NCI-H226 (cell line): ENCODE results near the gene ERGIC2.
A peak's percentile ranks its signal among the peaks of the same experiment; 100 is the strongest.
"Not testable (repeated sequence)": the region's sequence is repeated elsewhere in the genome, so short reads cannot be mapped to it uniquely, and the experiment has no call there.

Source experiments
- DNase-seq: peaks from one replicate; pipeline ENCODE4 v3.0.0-alpha.2; 2015

ERGIC2 gene, protein sequence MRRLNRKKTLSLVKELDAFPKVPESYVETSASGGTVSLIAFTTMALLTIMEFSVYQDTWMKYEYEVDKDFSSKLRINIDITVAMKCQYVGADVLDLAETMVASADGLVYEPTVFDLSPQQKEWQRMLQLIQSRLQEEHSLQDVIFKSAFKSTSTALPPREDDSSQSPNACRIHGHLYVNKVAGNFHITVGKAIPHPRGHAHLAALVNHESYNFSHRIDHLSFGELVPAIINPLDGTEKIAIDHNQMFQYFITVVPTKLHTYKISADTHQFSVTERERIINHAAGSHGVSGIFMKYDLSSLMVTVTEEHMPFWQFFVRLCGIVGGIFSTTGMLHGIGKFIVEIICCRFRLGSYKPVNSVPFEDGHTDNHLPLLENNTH

DNA sequence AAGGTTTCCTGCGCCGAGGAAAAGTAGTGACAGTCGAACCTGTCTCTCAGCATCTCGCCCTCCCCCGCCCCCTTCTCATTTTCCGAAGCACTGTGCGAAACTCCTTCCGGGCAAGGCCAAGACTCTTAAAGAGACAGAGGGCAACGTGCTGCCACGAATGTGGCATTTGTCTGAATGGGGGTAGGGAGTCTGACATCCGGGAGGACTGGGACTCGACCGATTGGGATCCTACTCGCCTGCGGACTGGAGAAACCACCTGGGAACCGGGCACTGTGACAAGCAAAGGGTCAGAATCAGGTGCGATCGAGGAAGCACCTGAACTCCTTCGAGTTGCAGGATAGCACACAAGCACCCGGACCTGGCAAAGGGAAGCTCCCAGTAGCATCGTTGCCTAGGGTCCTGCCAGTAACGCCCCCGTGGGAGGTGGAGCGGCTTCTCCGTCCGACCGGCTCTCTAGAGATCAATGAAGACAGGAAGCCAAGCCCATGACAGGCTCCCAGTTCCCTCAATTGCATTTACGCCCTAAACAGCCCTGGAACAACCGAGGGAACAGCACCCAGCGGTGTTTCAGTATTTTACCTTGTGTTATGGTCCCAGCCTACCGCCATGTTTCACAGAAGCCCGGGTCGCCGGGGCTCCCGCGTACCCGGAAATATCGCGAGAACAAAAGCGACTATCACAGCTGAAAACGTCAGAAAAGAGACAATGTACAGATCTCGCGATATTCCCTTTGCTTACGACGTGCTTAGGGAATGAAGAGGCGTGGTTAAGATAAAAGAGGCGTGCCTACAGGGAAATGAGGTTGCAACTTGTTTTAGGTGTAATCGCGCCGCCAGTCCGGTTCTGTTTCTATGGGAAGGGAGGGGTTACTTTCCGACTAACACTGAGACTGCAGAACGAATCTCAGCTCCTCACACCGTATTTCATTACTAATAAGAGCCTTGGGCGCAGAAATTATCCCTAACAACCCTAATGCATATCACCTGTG lies at the start of gene ERGIC2:
Gene ERGIC2 (minus strand): TSS at position 637 of the 988 bp plus-strand sequence. CDS start 9,539 bp downstream, outside the sequence.
- DNase-seq = peak; percentile 94

DNA sequence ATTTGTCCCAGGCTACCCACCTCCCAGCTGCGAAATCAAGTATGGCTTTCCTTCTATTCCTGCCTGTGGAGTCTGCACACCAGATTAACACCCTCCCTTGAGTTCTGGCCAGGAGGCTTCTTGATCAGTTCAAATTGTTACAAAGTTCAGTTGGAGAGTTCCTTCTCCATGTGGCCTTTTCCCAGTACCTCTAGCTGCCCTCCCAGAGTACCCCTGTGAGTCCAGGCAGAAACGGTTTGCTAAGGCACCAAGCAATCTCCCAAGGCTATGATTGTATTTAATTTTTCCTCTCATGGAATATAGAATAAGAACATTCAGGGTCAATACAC lies 49.7 kb upstream of the ERGIC2 start:
- no peak for DNase-seq

DNA sequence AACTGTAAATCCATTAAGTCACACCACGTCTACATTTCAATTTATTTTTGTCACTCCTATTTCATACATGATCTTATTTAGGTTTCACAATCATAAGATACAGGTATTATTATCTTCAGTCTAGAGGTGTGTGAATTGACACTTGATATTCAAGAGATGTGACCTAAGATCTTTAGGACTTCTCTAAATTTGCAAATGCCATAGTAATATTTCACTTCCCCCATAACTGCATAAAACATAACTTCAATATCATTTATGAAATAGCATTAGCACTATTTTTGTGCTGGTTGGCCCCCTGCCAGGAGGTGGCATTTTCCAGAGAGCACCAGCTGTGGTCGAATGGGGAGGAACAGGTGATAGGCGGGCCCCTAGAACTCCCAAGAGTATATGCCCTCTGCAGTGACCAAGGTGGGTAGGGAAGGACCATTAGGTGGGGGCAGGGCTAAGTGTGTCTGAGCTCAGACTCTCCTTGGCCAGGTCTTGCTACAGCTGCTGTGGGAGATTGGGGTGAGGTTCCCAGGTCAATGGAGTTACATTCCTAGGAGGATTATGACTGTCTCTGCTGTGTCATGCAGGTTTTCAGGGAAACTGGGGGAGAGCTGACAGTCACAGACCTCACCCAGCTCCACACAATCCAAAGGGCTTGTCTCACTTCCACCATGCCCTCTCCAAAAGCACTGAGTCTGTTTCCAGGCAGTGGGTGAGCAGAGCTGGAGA lies 49.2 kb upstream of the ERGIC2 start:
- peak; percentile 63 for DNase-seq

DNA sequence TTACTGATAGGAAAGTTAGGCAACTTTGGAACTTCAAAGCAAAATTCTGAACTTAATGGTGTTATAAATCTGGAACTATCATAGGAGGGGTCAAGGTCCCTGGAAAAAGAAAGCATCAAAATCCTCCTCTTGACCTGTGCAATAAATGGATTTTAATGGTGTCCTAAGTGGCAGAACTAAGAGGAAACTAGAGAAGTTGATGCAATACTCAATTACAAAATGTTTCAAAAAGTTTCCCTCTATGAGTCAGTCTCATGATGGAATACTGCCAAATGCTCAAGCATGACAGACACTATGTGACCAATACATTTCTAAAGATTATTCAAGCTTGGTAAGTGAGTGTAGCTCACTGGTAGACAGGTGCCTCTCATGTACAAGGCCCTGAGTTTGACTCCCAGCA lies 47.7 kb upstream of the ERGIC2 start:
- peak; percentile 62 for DNase-seq

DNA sequence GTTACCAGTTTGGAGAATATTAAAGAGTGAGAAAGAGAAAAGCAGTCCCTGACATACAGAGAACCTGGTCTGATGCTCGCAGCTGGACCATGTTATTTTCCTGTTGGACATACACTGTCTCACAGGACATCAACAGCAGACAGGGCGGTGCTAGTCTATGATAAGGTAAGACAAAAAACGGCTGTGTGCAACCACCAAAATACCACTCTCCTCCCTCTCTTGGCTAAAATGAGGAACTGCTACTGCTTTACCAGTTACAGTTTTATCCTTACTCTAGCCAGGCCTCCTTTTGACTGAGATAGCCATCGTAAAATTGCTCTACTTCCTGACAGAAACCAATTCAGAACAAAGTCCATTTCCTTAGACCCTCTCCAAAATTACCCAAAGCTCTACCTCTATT lies 47.0 kb upstream of the ERGIC2 start:
- no peak for DNase-seq

DNA sequence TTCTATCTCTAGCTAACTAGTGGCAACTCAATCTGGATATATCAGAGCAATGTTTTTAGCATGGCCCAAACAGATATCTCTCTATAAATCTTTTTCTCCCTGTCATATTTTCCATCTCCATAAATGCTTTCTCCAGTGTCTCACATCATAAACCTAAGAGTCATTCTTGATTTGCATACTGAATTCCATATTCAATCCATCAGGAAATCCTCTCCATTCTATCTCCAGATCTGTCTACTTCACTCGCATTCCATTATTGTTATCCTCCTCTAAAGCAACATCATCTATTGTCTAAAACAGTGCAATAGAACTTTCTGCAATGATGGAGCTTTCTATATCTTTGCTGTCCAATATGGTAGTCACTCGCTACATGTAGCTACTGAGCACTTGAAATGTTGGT lies 45.5 kb upstream of the ERGIC2 start:
- DNase-seq = no peak

DNA sequence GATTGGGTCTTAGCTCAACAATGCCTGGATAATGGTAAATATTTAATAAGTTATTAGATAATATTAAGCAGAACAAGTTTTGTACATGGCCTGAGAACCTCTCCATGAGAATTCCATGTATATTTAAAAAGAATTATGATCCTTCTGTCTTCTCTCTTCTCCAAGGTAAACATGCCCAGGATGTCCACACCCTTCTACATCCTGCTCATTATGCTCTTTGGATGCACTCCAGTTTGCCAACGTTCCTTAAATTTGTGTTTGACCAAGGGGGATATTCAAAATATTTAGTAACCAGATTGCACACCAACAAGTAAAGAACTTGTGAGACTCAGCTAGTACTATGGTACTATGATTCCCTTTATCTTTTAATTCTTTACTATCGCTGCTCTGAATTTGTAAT lies 44.8 kb upstream of the ERGIC2 start:
- peak; percentile 12 for DNase-seq

DNA sequence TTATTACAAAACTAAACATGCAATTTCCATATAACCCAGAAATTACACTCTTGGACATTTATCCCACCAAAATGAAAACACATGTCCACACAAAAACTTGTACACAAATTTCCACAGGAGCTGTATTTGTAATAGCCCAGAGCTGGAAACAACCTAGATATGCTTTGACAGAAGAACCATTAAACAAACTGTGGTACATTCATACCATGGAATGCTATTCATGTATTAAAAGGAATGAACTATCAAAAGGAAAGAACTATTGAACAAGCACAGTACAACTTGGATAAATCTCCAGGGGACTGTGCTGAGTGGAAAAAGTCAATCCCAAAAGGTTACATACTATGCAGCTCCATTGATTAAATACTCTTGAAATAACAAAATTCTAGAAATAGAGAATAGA lies 35.8 kb upstream of the ERGIC2 start:
- no peak for DNase-seq

DNA sequence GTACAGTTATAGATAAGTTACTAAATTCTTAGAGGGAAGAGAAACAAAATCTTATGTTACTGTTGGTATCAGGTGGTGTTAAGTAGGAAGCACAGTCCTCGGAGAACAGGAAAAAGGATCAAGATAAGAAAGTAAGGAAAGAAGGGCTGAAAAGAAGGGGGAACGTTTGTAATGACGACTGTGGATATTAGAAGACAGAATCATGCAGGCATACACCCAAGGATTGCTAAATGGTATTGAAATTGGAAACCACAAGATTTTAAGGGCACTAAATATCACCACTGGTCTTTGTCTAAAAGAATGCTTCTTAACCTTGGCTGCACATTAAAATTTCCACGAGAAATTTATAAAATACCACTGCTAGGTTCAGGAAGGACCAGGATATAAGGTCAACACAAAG lies 34.1 kb upstream of the ERGIC2 start:
- no peak for DNase-seq

DNA sequence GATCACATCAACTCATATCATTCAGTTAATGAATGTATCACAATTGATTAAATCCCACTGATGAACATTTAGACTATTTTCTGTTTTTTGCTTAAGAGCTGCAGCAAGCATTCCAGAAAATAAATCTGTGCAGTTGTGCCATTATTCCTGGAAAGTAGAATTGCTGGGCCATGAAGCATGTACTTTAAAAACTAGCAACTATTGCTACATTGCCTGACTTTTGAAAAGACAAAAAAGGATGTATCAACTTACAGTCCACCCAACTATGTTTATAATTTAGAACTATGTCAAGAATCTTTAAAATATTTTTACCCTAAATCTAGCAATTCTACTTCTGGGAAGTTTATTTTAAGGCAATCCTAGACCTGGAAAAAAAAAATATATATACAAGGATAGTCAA lies 33.4 kb upstream of the ERGIC2 start:
- DNase-seq = no peak

DNA sequence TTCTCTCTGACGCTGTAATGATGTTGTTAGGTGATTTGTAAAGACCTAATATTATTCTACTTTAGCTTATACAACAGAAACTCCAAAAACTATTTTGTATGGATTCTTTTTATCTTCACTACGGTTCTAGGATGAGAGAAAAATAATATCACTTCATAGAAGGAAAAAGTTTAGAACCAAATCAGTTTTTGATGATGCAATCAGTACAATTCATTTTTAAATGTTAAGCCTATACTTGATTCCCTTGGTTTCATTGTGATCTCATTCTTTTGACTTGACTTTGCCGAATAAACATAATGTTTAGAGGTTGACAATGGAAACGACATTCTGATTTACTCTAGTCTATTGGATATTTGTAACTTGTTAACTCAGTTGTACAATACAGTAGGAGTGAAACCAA lies 24.6 kb upstream of the ERGIC2 start:
- no peak for DNase-seq

DNA sequence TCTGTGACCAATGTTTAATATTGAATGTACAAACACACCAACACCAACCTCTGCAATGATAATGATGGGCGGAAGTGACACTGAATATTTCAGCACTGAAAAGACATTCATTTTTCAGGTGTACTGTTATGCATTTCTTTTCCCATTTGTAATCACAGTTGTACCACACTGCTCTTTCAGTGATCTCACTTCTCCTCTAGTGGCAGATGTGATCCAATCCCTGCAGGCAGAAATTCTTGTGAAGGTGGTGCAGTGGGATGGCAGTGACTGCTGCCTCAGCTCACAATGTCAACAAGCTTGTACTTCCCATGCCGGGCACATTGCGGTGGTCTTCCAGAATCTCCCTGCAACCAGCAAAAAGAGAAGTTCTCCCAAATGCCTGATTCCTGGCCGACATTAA lies 23.0 kb upstream of the ERGIC2 start:
- no peak for DNase-seq

DNA sequence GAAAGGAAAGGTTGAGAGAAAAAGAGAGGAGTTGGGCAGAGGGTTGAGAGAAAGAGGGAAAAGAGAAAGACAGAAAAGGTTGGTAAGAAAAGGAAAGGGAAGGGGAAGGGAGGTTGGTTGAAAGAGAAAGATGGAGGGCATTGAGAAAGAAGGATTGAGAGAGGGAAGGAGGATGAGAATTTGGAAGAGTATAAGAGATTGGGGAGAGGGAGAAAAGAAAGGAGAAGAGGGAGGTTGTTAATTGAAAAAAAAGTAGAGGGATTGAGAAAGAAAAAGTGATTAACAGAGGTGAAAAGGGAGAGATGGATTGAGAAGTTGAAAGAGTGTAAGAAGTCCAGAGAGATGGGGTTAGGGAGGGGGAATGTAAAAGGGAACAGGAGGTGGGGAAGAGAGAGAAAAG lies 21.5 kb upstream of the ERGIC2 start:
- DNase-seq = no peak

DNA sequence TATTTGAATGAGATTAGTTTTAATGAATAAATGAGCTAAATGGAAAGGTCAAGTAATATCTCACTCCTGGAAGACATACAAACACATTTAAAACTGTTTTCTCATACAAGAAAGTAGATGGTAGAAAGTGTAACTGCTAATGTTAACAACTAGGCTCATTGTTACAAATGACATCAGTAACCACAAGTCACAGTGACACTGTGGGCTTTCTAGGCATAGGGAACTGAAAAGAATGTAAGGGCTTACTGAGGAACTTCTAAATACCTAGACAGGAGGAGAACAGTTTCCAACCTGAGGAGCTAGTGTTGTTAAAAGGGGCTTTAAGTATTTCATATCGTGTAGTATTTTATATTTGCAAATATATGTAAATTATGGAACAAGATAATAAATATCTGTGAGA lies 17.5 kb upstream of the ERGIC2 start:
- DNase-seq = no peak

DNA sequence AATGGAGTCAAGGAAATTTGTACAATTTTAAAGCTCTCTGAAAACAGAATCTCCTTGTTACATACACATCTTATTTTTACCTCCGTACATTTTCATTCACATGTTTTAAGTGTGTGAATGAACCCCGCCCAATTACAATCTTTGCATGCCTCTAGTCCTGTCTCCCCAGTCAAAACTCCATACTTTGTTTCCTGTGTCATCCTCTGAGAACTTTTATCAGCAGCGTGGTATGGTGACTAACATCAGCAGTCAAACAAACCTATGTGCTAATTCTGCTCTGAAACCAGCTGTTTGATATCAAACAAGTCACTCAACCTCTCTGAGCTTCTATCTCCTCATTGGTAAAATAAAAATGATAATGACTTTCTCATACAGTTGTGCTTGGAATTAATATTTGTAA lies 15.8 kb upstream of the ERGIC2 start:
- peak; percentile 74 for DNase-seq

DNA sequence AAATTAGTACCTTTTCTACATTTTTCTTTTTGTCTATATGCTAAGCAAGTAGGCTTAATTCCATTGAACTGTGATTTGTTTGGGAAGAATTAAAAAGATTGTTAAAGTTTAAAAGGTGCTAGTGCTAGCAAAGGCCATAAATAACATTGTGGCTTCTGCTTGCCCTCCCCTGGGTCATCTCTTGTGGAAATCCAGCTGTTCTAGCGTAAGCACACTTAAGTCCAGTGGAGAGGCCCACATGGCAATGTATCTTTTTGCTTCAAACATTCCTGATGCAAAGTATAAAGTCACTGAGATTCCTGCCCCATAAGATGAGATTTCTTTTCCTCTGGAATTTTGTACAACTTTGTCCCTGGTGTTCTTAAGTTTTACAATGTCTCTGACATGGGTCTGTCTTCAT lies 14.4 kb upstream of the ERGIC2 start:
- no peak for DNase-seq

DNA sequence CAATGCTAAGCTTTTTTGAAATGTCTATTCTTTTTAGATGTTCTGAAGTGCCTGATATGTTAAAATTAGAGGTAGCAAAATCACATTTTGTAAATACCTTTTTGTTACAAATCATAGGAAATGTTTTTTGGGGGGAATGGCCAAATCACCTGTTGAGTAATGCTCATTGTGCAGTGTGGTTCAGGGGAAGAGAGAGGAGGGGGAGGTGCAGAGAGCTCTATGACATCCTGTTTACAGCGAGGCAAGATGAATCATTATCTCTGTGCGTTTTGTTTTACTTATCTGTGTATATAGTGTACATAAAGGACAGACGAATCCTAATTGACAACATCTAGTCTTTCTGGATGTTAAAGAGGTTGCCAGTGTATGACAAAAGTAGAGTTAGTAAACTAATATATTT lies 9.4 kb upstream of the ERGIC2 start:
- not testable (repeated sequence) for DNase-seq

DNA sequence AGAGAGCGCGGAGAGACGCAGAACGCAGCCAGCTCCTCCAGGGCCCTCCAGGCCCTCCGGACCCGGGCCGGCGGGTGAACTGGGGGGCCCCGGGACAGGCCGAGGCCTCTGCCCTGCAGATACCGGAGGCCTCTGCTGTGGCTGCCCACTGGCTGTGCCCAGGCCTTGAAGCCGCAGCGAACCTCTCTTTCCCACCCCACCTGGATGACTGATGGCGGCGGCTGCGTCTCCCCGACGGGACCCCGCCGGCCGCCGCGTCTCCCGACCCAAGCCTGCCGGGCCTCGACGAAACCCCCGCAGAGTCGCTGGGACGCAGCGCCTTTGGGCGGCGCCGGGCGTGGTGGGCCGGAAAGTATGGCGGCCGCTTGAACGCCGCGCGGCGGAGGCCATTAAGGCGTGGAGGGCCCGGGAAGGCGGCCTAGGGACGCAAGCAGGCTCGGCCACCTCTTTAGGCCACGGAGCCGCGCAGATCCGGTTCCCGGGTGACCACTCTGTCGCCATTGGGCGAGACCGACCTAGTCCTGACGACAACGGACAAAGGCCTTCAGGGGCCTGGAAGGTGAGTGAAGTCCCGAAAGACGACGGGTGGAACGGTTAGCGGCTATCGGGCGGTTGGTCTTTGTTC lies 8.4 kb upstream of the ERGIC2 start:
- no peak for DNase-seq

DNA sequence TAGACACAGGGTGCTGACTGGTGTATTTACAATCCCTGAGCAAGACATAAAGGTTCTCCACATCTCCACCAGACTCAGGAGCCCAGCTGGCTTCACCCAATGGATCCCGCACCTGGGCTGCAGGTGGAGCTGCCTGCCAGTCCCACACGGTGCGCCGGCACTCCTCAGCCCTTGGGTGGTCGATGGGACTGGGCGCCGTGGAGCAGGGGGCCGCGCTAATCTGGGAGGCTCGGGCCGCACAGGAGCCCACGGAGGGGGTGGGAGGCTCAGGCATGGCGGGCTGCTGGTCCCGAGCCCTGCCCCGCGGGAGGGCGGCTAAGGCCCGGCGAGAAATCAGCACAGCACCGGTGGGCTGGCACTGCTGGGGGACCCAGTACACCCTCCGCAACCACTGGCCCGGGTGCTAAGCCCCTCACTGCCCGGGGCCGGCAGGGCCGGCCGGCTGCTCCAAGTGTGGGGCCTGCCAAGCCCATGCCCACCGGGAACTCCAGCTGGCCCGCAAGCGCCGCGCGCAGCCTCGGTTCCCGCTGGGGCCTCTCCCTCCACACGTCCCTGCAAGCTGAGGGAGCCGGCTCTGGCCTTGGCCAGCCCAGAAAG lies 5.2 kb upstream of the ERGIC2 start:
- not testable (repeated sequence) for DNase-seq

DNA sequence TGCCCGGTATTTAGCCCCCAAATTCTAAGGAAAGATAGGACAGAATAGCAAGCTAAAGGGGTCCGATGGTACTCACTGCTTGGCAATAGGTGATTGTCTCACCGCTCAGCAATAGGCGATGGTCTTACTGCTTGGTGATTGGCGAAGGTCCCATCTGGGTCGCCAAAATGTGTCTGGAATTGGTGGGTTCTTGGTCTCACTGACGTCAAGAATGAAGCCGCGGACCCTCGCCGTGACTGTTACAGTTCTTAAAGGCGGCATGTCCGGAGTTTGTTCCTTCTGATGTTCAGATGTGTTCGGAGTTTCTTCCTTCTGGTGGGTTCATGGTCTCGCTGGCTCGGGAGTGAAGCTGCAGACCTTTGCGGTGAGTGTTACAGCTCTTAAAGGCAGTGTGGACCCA lies 4.2 kb upstream of the ERGIC2 start:
- DNase-seq = not testable (repeated sequence)

DNA sequence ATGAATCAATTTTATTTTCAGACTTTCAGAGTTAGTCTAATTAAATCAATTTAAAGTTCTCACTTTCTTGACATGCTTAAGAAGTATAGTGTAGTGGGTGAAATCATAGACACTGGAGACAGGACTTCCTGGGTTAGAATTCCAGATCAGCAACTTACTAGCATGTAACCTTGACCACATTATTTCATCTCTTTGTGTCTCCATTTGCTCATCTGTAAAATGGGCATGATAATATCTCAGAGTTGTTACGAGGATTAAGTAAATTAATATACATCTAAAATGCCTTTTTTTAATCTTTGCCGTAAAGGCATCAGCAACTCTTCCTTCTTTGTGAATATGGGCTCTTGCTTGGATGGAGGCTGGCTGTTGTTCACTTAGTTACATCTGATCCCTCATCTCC lies 1.3 kb upstream of the ERGIC2 start:
- DNase-seq = no peak

DNA sequence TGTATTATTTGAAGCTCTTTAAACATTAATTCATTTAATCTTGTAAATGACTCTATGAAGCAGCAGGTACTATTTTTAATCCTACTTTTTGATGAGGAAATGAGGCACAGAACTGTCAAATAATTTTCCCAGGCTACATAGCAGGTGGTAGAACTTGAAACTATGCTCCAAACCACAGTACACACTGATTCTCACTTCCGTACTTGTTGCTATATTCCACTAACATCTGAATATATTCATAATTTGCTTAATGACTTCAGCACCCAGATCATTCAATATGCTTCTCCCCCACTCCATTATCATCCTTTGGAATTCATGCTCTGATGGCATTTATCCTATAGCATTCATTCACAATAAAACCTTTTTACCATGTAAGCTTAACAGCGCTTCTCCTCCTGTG lies 4.9 kb downstream of the ERGIC2 start:
- DNase-seq = no peak

DNA sequence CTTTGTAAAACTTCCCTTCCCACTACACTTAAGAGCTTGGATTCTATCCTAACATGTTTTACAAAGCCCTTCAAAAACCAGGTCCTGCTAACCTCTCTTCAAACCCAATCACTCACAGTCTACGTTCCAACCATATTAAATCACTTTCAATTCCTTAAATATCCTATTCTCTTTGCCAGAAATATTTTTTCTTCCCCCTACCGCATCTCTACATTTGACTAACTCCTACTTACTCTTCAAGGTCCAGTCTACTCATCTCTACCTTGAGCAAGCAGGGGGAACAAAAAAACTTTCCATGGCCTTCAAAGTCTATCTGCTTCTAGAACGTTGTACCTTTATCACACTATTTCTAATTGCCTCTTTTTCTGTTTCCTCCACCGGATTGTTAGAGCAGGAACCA lies 6.1 kb downstream of the ERGIC2 start:
- DNase-seq = no peak
